Measurements from ENCODE around the gene NUDT16L1.

- no peak for TF ChIP-seq CTCF (conservative IDR thresholded peaks at IDR 0.05)
- no peak for TF ChIP-seq ZFX (IDR thresholded peaks at IDR 0.05)
Observed at GRCh38 chr16:4728676-4729075, 35.3 kb downstream of the NUDT16L1 start.

Data from C4-2B (cell line).